Ureter (tissue), 1 donor: ENCODE data around the gene HOXA6. TPM values are rescaled to one million over a fixed set of nuclear protein-coding genes. Genes with fewer than 3 reads are reported as not detected.
A peak's percentile ranks its signal among the peaks of the same experiment; 100 is the strongest.

Source experiments
- DNase-seq: peaks from one replicate; pipeline ENCODE4 v3.0.0-alpha.2; 2020; ENCODE audit warnings: low spot score
- total RNA-seq: library from RNA; stranded (reverse); gene quantifications from one replicate; pipeline ENCODE4 v1.2.4, GENCODE V29; 2023
- donor health status: DM: yes; HTN: yes; CAD: no.

HOXA6 gene
- total RNA-seq, 1 donor from 2014 or later = 8.5 TPM

DNA sequence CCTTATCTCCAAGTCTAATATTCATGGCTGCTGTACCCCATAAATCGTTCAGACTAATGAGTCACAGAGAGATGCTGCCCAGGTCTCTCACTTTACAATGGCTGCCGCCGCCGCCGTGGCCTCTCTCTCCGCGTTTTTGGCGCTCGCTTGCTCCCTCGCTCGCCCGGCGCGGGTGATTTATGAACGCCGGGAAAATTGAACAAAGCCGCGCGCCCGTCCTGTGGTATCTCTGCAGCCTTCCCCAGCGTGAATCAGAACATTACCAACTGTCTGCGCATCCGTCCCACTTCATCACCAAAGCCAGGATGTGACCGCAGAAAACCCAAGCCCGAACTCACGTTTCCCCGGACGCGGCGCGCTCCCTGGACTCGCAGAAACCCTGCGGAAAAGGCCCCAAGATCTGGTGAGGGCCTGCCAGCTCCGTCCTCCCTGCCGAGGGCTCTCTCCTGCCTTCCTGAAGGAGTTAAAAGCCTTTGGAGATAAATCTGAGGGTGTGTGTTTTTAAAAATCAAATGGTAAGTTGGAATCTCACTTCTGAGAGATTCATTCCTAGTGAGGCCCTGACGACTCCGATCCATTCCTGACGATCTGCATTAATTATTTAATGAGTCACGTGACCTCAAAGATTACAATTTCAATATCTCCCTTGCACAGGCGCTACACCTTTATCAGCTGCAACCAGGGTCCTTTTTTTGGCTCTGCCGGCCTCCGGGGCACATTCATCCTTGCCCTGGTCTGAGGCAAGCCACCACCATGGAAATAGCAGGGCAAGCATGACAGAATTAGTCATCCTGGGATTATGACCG lies 23.3 kb downstream of the HOXA6 start:
- DNase-seq = no peak

- DNase-seq = no peak
Observed at GRCh38 chr7:27123477-27124053, 24.0 kb downstream of the HOXA6 start.

GRCh38 chr7:27123007-27123476 lies 24.5 kb downstream of the HOXA6 start:
- no peak for DNase-seq

DNA sequence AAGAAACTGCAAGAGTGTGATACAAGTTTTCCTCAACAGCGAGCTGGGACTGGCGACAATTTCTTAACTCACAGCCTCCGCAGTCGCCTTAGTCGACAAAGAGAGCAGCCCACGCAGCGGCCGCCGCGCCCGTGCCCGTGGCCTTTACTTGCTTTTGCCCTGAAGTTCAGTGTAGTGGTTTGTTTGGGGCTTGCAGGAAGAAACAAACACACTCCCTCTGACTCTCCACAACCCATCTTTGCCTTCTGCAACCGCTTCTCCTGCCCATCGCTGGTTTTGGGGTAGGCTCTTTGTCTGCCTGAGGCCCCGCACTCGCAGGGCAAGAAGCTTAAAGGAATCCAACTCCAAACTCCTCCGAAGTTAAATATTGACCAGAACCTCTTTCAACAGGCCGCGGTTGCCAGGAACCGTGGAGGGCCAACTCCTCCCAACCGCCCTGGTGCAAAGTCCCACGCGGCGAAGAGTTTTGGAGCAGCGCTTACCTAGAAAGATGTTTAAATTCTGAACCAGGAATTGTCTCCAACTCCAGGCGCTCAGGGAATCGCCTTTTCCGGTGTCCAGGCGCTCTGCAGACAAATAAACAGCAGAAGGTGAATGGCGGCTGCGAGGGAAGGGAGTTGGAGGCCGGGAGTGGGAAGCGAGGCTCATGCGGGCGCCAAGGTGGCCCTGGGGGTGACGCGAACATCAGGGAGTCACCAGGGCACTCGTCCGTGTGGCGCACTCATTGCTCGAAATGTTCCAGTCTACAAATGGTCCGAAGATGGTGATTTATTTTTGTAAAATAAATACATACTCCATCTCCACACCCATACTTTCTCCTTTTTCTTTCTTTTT lies 25.3 kb downstream of the HOXA6 start:
- no peak for DNase-seq

DNA sequence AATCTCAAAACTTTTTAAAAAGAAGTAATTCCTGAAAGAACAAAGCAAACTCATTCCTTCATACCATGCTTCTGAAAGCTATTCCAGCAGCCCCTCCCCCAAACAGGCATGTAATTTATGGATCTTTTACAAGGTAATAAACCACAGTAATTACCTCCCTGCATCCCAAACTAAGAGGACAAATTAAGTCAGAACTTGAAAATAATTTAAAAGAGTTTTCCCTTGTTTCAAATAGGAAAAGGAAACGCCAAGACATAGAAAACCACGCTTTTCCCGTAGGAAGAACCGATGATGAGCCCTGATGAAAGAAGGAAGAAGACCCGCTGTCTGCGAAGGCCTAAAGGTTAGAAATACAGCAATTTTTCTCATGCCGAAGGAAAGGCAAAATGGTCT lies 25.9 kb downstream of the HOXA6 start:
- no peak for DNase-seq

DNA sequence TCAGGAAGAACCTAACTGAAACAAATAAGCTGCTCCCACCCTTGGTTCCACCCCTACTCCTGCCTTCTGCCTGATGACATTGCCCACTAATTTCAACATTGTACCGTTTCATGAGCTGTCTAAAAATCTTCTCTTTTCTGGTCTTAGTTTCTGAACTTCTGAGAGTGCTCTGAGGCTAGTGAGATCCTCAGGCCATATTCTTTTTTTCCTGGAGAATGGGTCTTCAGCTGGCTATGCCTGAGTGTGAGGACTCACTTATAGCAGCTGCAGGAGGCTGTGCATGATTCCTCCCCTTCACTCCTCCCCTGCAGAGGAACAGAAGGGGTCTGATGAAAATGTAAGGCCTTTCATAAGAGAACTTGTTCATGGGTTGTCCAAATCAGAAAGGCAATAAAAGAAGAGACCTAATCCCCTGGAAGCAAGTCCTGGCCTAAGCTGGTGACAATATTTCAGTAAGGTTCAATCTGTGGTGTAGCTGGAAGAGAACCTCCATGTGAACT lies 28.1 kb downstream of the HOXA6 start:
- DNase-seq = no peak

DNA sequence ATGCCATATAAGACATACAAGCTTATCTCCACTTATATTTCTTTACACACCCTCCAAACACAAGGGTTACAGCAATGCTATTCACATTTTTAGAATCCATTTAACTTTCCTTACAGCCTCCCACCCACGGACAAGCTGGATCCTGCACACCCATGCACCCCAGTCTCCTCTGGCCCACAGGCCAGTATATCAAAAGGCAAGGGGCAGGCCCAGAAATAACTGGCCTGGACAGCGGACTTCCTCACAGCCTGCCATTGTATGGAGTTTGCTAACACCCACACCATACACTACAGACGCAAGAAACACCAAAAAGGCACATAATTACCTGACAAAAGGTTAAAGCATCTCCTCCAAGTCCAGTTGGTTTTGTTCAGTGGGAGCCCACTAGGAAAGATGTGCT lies 29.0 kb downstream of the HOXA6 start:
- no peak for DNase-seq

DNA sequence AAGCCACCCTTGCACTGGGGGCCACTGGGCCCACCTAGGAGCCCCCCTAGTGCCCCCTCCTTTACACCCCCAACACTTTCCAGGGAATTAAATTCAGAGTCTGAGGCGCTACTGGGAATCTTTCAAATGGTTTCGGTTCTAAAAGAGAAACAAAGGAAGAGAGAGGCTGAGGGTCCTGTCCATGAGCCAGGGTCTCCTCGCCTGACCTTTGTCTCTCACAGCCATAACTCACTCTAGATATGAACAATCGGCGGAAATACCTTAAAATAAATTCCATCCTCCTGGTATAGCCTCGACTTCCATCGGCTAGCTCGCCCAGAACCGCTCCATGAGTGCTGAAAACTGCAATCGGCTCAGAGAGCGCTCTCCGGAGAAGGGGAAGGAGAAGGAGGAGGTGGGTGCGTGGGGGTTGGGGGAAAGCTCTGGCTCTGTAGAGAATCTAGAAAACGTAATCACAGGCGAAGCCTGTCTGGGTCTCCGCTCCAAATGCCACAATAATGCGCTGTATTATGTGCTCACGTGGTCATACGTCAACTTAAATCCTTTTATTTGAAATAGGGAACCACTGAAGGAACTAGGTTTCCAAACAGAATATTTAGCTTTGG lies 29.6 kb downstream of the HOXA6 start:
- no peak for DNase-seq

GRCh38 chr7:27116962-27117886 lies 30.4 kb downstream of the HOXA6 start:
- no peak for DNase-seq

GRCh38 chr7:27116031-27116961 lies 31.3 kb downstream of the HOXA6 start:
- no peak for DNase-seq

- DNase-seq = no peak
Observed at GRCh38 chr7:27115221-27116026, 32.1 kb downstream of the HOXA6 start.

GRCh38 chr7:27114881-27115220 lies 32.7 kb downstream of the HOXA6 start:
- DNase-seq = no peak

GRCh38 chr7:27113991-27114769 lies 33.4 kb downstream of the HOXA6 start:
- DNase-seq = no peak

DNA sequence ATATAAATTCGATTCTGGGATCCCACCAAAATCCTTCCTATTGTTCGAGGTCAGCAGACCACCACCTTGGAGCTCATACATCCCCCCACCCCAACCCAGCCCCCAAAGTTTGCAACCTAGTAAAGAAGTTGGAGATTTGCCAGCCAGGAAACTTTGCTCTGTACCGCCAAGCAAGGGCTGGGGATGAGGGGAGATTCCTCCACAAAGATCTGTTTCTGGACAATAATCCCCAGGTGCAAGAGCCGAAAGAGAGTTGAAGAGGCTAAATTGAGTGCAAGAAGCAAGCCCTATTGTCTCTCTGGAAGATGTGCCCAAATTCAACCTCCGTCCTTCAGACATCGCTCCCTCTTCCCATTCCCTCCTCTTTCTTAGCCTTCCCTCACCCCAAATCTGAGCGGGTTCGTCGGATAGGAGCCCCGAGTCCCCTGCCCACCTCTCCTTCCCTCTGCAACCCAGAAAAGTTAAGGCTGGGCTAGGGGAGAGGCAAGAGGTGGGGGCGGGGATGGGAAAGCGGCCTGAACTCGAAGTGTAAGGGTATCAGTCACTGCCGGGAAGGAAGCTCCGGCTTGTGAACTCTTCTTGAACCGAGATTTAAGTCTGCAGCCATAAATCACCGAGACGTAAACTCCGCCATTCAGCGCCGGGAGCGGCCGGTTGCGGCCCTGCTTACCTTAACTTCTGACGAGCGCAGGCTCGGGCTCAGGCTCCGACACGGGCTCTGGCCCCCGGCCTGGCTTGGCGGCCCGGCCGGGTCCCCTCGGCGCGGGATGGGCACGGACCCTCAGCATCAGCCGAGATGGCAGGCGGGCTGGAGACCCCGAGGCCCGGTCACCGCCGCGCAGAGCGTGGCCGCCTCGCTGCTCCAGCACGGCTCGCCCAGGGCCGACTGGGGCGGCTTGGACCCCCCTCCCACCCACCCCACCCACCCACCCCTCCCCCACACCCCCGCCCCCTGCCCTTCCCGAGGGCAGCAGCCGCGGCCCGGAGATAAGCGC lies 34.3 kb downstream of the HOXA6 start:
- peak; percentile 89 for DNase-seq

- no peak for DNase-seq
Observed at GRCh38 chr7:27112361-27112760, 35.2 kb downstream of the HOXA6 start.

DNA sequence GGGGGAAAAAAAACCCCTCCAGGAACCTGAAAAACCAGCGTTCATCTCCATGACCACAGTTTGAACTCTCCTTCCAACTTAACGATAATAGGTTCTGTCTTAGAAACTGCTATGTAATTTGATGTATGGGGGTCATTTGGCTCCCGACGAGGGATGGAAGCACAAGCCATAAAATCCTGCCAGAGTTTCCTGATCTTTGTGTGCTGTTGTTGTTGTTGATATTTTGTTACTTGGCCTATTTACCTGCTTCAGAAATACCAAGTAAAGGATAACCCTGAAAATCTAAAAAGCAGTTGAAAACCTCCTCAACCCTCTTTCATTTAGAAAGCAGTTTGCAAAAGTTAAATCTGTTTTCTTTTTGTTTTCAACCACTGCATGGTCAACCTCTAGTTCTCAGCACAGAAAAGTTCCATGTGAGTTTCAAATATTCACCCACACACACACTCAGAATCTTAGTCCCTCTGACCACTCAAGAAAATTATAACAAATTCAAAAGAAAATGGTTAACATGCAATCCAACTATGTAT lies 35.8 kb downstream of the HOXA6 start:
- no peak for DNase-seq
